GM19240 (cell line): Measurements from ENCODE around the gene DBX1.
A peak's percentile ranks its signal among the peaks of the same experiment; 100 is the strongest.

ENCODE experiments used
- DNase-seq: peaks from one replicate; pipeline ENCODE4 v3.0.0; 2011; ENCODE audit warnings: low spot score; ENCODE audit not compliant: insufficient read length

The DBX1 gene

GRCh38 chr11:20126724-20127123, 33.6 kb downstream of the DBX1 start:
- DNase-seq, result no peak

- no peak for DNase-seq
These were observed 34.3 kb downstream of the DBX1 start for GRCh38 chr11:20125927-20126326.

- no peak for DNase-seq
These were observed 38.1 kb downstream of the DBX1 start for GRCh38 chr11:20122131-20122530.

GRCh38 chr11:20120134-20120925, 39.9 kb downstream of the DBX1 start:
- no peak for DNase-seq

GRCh38 chr11:20119315-20119714, 41.0 kb downstream of the DBX1 start:
- DNase-seq, result no peak

GRCh38 chr11:20118209-20118608, 42.1 kb downstream of the DBX1 start:
- no peak for DNase-seq

GRCh38 chr11:20117291-20117690, 43.0 kb downstream of the DBX1 start:
- no peak for DNase-seq

GRCh38 chr11:20116825-20117224, 43.5 kb downstream of the DBX1 start:
- DNase-seq, result no peak

GRCh38 chr11:20114588-20114987, 45.7 kb downstream of the DBX1 start:
- no peak for DNase-seq

GRCh38 chr11:20113149-20113438, 47.2 kb downstream of the DBX1 start:
- DNase-seq, result no peak

GRCh38 chr11:20112291-20113148, 47.8 kb downstream of the DBX1 start:
- no peak for DNase-seq

GRCh38 chr11:20111871-20112270, 48.4 kb downstream of the DBX1 start:
- DNase-seq, result no peak

GRCh38 chr11:20110908-20111669, 49.2 kb downstream of the DBX1 start:
- DNase-seq, result peak; percentile 71

GRCh38 chr11:20109731-20110445, 50.4 kb downstream of the DBX1 start:
- no peak for DNase-seq
